IMR-90 (cell line): Measurements from ENCODE around the gene PITRM1.

Source experiments
- CEBPB ChIP-seq: IDR thresholded peaks from 2 replicates; pipeline ENCODE4 v1.6.1; 2012; ENCODE audit warnings: low read depth, low read length, improper control_type of control experiment
- CTCF ChIP-seq: conservative IDR thresholded peaks from 2 replicates; pipeline ENCODE4 v1.5.1; 2012; ENCODE audit warnings: mild to moderate bottlenecking, low read depth, low read length, improper control_type of control experiment

- no peak for TF ChIP-seq CTCF
- TF ChIP-seq CEBPB: no peak
Measured at GRCh38 chr10:3196958-3197347, 24.4 kb upstream of the PITRM1 start.
